H1 (cell line): Measurements from ENCODE around the gene CNRIP1. TPM values are rescaled to one million over a fixed set of nuclear protein-coding genes. Genes with fewer than 3 reads are reported as not detected.

ENCODE experiments used
- CTCF ChIA-PET: fragments of 300-600 bp; sonication (Branson Sonifier 250); formaldehyde crosslinking; loops from one replicate; lab custom pipeline; 2021; ENCODE audit not compliant: partially characterized antibody; lab: Charles Lee
- POLR2A ChIA-PET: fragments of 300-600 bp; sonication (Branson Sonifier 250); formaldehyde crosslinking; loops from one replicate; lab custom pipeline; 2021; ENCODE audit warnings: inconsistent platforms; ENCODE audit not compliant: partially characterized antibody; lab: Charles Lee
- DNase-seq, 2 experiments: peaks; one replicate each; pipeline versions ENCODE4 v3.0.0 to v3.0.0-alpha.2; 2010 to 2022; ENCODE audit warnings: low spot score in 2 of 2, low read depth in 1 of 2, mixed read lengths in 1 of 2
- FAIRE-seq: peaks from 2 replicates; lab custom pipeline; 2011; peaks lifted over from hg19 to GRCh38; lab: Jason Lieb, UNC
- H2AFZ ChIP-seq: 2 replicates; pipeline ENCODE4 v1.8.1; 2012; ENCODE audit warnings: low read length, inconsistent platforms
- H2AK5ac ChIP-seq: 2 replicates; pipeline ENCODE4 v1.6.1; 2013; ENCODE audit warnings: low read depth, low read length
- H2BK120ac ChIP-seq: replicated peaks from 2 replicates; pipeline ENCODE3; 2013; ENCODE audit warnings: low read depth, low read length, inconsistent platforms
- H2BK12ac ChIP-seq: 2 replicates; pipeline ENCODE4 v1.6.1; 2013; ENCODE audit warnings: low read depth, low read length
- H2BK15ac ChIP-seq: 2 replicates; pipeline ENCODE4 v1.6.1; 2013; ENCODE audit warnings: low read length
- H2BK20ac ChIP-seq: 2 replicates; pipeline ENCODE4 v1.6.1; 2013; ENCODE audit warnings: low read length
- H2BK5ac ChIP-seq: 2 replicates; pipeline ENCODE4 v1.6.1; 2013; ENCODE audit warnings: low read depth, low read length
- H3K14ac ChIP-seq: 2 replicates; pipeline ENCODE4 v1.6.1; 2013; ENCODE audit warnings: inconsistent platforms; ENCODE audit not compliant: insufficient read length
- H3K18ac ChIP-seq: 2 replicates; pipeline ENCODE4 v1.6.1; 2013; ENCODE audit warnings: low read length; ENCODE audit errors: extremely low read depth
- H3K23ac ChIP-seq: 2 replicates; pipeline ENCODE4 v1.6.1; 2013; ENCODE audit warnings: inconsistent platforms; ENCODE audit not compliant: insufficient read length
- H3K23me2 ChIP-seq: 2 replicates; pipeline ENCODE4 v1.6.1; 2013; ENCODE audit warnings: low read depth, low read length
- H3K27ac ChIP-seq: 2 replicates; pipeline ENCODE4 v1.6.1; 2011; ENCODE audit warnings: low read depth, low read length, inconsistent platforms
- H3K27me3 ChIP-seq, 4 experiments: replicated peaks in 1 of 4; 1 replicate in 1 of 4; 2 replicates in 3 of 4; pipeline versions ENCODE4 v1.6.1 to v1.8.1; 2011 to 2013; ENCODE audit warnings: low read length in 3 of 4, mild to moderate bottlenecking in 3 of 4, inconsistent platforms in 2 of 4, mixed read lengths in 2 of 4, moderate library complexity in 1 of 4; ENCODE audit not compliant: control insufficient read depth in 3 of 4, insufficient read depth in 3 of 4; ENCODE audit errors: extremely low read depth in 1 of 4
- H3K36me3 ChIP-seq, 4 experiments: 2 replicates each; pipeline versions ENCODE4 v1.6.1 to v1.8.1; 2011 to 2013; ENCODE audit warnings: mild to moderate bottlenecking in 4 of 4, low read length in 3 of 4, moderate library complexity in 2 of 4, control low read depth in 1 of 4, inconsistent platforms in 1 of 4; ENCODE audit not compliant: insufficient read depth in 4 of 4, control insufficient read depth in 2 of 4
- H3K4ac ChIP-seq: replicated peaks from 2 replicates; pipeline ENCODE3; 2013; ENCODE audit warnings: low read length, low read depth, mixed read lengths, inconsistent platforms; ENCODE audit not compliant: insufficient read length
- H3K4me1 ChIP-seq, 4 experiments: replicated peaks in 1 of 4; 1 replicate in 1 of 4; 2 replicates in 3 of 4; pipeline versions ENCODE4 v1.6.1 to v1.8.1; 2011 to 2013; ENCODE audit warnings: low read length in 3 of 4, inconsistent platforms in 2 of 4, mixed read lengths in 1 of 4; ENCODE audit not compliant: insufficient read depth in 4 of 4, control insufficient read depth in 3 of 4
- H3K4me2 ChIP-seq, 2 experiments: 2 replicates each; pipeline versions ENCODE4 v1.6.1 to v1.8.1; 2011 to 2013; ENCODE audit warnings: low read depth in 2 of 2, low read length in 2 of 2, control low read depth in 1 of 2, inconsistent platforms in 1 of 2, mild to moderate bottlenecking in 1 of 2; ENCODE audit not compliant: insufficient read depth in 1 of 2
- H3K4me3 ChIP-seq, 4 experiments: fragments of 200-600, 300-600 bp in 1 of 4; sonication (generic), shearing (Covaris generic), sonication (Bioruptor Twin) in 1 of 4; 2 replicates each; pipeline versions ENCODE4 v1.5.1 to v1.8.1; 2011 to 2016; ENCODE audit warnings: low read length in 4 of 4, low read depth in 3 of 4, control low read depth in 2 of 4, inconsistent platforms in 2 of 4, mild to moderate bottlenecking in 2 of 4, mixed read lengths in 1 of 4, moderate library complexity in 1 of 4; ENCODE audit not compliant: insufficient read depth in 2 of 4; ENCODE audit errors: extremely low read depth in 1 of 4
- H3K56ac ChIP-seq: replicated peaks from 2 replicates; pipeline ENCODE3; 2013; ENCODE audit warnings: low read depth, mild to moderate bottlenecking, mixed read lengths, low read length, inconsistent platforms; ENCODE audit not compliant: insufficient read length
- H3K79me1 ChIP-seq: 2 replicates; pipeline ENCODE4 v1.6.1; 2013; ENCODE audit warnings: low read depth, low read length, control low read depth
- H3K79me2 ChIP-seq, 2 experiments: 2 replicates each; pipeline versions ENCODE4 v1.6.1 to v1.8.1; 2012 to 2013; ENCODE audit warnings: low read length in 2 of 2, mild to moderate bottlenecking in 2 of 2, inconsistent platforms in 1 of 2; ENCODE audit not compliant: insufficient read depth in 2 of 2, control insufficient read depth in 1 of 2
- H3K9ac ChIP-seq, 4 experiments: replicated peaks in 1 of 4; 1 replicate in 1 of 4; 2 replicates in 3 of 4; pipeline versions ENCODE4 v1.6.1 to v1.8.1; 2011 to 2013; ENCODE audit warnings: low read depth in 3 of 4, low read length in 3 of 4, control low read depth in 2 of 4, mild to moderate bottlenecking in 2 of 4, moderate library complexity in 2 of 4, inconsistent platforms in 1 of 4; ENCODE audit errors: extremely low read depth in 1 of 4
- H3K9me3 ChIP-seq, 2 experiments: 2 replicates each; pipeline versions ENCODE4 v1.6.1 to v1.8.1; 2012 to 2013; ENCODE audit warnings: mild to moderate bottlenecking in 2 of 2, moderate library complexity in 2 of 2, control low read depth in 1 of 2, inconsistent platforms in 1 of 2, low read depth in 1 of 2, low read length in 1 of 2, mixed read lengths in 1 of 2; ENCODE audit not compliant: insufficient read depth in 2 of 2
- H4K20me1 ChIP-seq, 2 experiments: replicated peaks in 1 of 2; 2 replicates each; pipeline versions ENCODE3 to v1.8.1; 2011 to 2013; ENCODE audit warnings: inconsistent platforms in 2 of 2, low read length in 2 of 2, mild to moderate bottlenecking in 1 of 2; ENCODE audit not compliant: insufficient read depth in 2 of 2, control insufficient read depth in 1 of 2
- H4K5ac ChIP-seq: 2 replicates; pipeline ENCODE4 v1.6.1; 2013; ENCODE audit warnings: low read length, low read depth, mixed read lengths, inconsistent platforms; ENCODE audit not compliant: insufficient read length
- H4K8ac ChIP-seq: 2 replicates; pipeline ENCODE4 v1.8.0; 2013; ENCODE audit warnings: mild to moderate bottlenecking, moderate library complexity, low read length, inconsistent platforms; ENCODE audit not compliant: insufficient read depth; ENCODE audit errors: extremely low read depth
- H4K91ac ChIP-seq: replicated peaks from 2 replicates; pipeline ENCODE3; 2013; ENCODE audit warnings: low read length, mixed read lengths, inconsistent platforms; ENCODE audit not compliant: insufficient read length
- CBX8 ChIP-seq: fragments of 300-800, 300-1000 bp; sonication (generic); IDR thresholded peaks from 2 replicates; pipeline ENCODE4 v1.7.1; 2016; ENCODE audit warnings: low read depth, low read length, borderline replicate concordance
- CTBP2 ChIP-seq: IDR thresholded peaks from 2 replicates; pipeline ENCODE4 v1.7.0; 2011; ENCODE audit warnings: borderline replicate concordance, mild to moderate bottlenecking, moderate library complexity, mixed read lengths, low read length; ENCODE audit not compliant: insufficient read depth, insufficient read length
- EP300 ChIP-seq, 2 experiments: IDR thresholded peaks; 1 replicate in 1 of 2; 2 replicates in 1 of 2; pipeline ENCODE4 v1.6.1; 2011 to 2012; ENCODE audit warnings: low read depth in 2 of 2, low read length in 2 of 2, mild to moderate bottlenecking in 2 of 2, borderline replicate concordance in 1 of 2, inconsistent platforms in 1 of 2, moderate library complexity in 1 of 2
- FOSL1 ChIP-seq: IDR thresholded peaks from 2 replicates; pipeline ENCODE4 v1.6.1; 2011; ENCODE audit warnings: mild to moderate bottlenecking, low read depth, low read length, moderate library complexity; ENCODE audit not compliant: insufficient read depth
- GTF2F1 ChIP-seq: IDR thresholded peaks from 2 replicates; pipeline ENCODE4 v1.6.1; 2012; ENCODE audit warnings: low read depth, low read length, improper control_type of control experiment, borderline replicate concordance
- HDAC6 ChIP-seq: IDR thresholded peaks from one replicate; pipeline ENCODE4 v1.7.1; 2012; ENCODE audit warnings: low read depth, mild to moderate bottlenecking, inconsistent platforms, low read length, moderate library complexity
- RAD21 ChIP-seq, 2 experiments: IDR thresholded peaks in 1 of 2; conservative IDR thresholded peaks in 1 of 2; 2 replicates each; pipeline ENCODE4 v1.6.1; 2011; ENCODE audit warnings: low read depth in 2 of 2, low read length in 2 of 2, improper control_type of control experiment in 1 of 2, inconsistent platforms in 1 of 2, mild to moderate bottlenecking in 1 of 2, moderate library complexity in 1 of 2
- RBBP5 ChIP-seq: IDR thresholded peaks from 2 replicates; pipeline ENCODE4 v1.7.1; 2012; ENCODE audit warnings: low read depth, mild to moderate bottlenecking, inconsistent platforms, low read length, moderate library complexity, borderline replicate concordance
- RNF2 ChIP-seq: fragments of 200-900, 300-1000 bp; sonication (generic); IDR thresholded peaks from 2 replicates; pipeline ENCODE4 v1.7.1; 2016; ENCODE audit warnings: borderline replicate concordance, low read depth, mild to moderate bottlenecking, antibody characterized with exemption, low read length; ENCODE audit not compliant: poor library complexity, severe bottlenecking; ENCODE audit errors: missing control alignments
- SUZ12 ChIP-seq: fragments of 200-600 bp; sonication (generic); IDR thresholded peaks from 2 replicates; pipeline ENCODE4 v1.6.1; 2012; ENCODE audit warnings: mild to moderate bottlenecking, inconsistent platforms, low read length, moderate library complexity, mixed read lengths
- TEAD4 ChIP-seq: IDR thresholded peaks from 2 replicates; pipeline ENCODE4 v1.6.1; 2012; ENCODE audit warnings: low read depth, low read length, inconsistent platforms, mixed read lengths
- WGBS, 2 experiments: shearing (Covaris generic) in 1 of 2; methylation state at CpG; one replicate each; pipeline versions ENCODE4 v1.1.6 to v1.1.7; 2013 to 2015; ENCODE audit warnings: low lambda C conversion rate in 2 of 2, mixed read lengths in 2 of 2, inconsistent platforms in 1 of 2, low coverage in 1 of 2, missing lambda C conversion rate in 1 of 2; ENCODE audit not compliant: insufficient replicate concordance in 2 of 2, insufficient coverage in 1 of 2, insufficient read length in 1 of 2; ENCODE audit errors: extremely low coverage in 1 of 2, missing lambda C conversion rate in 1 of 2; 5-methylcytosine and 5-hydroxymethylcytosine counted together
- polyA plus RNA-seq, 7 experiments: library from polyadenylated mRNA; depleted of rRNA in 3 of 7; stranded (reverse) in 5 of 7; unstranded in 2 of 7; fragments of >200 nt in 5 of 7; fragments of 200-250 nt in 2 of 7; gene quantifications; 1 replicate in 5 of 7; 2 replicates in 1 of 7; 4 replicates in 1 of 7; pipeline versions ENCODE4 v1.2.1 to v1.2.3, GENCODE V29; 2011 to 2013; ENCODE audit warnings: missing spikeins in 2 of 7, mixed read lengths in 2 of 7
- total RNA-seq: library from RNA; stranded (reverse); fragmentation: NEBNext Ultra II Directional; extraction: Animal tissue kit (Norgen Biotek cat#: 25700); gene quantifications from 2 replicates; pipeline ENCODE4 v1.2.1, GENCODE V29; 2021
- TF ChIP-seq, protein P1 (sequence below): IDR thresholded peaks from 2 replicates; pipeline ENCODE4 v1.6.1; 2012; ENCODE audit warnings: inconsistent platforms

CNRIP1 gene
- total and polyA plus RNA-seq, 2 of the 8 experiments (the other 6 are each of a cell fraction or from before 2014, with no cell fraction given) = 4.6 to 7.0 TPM

DNA sequence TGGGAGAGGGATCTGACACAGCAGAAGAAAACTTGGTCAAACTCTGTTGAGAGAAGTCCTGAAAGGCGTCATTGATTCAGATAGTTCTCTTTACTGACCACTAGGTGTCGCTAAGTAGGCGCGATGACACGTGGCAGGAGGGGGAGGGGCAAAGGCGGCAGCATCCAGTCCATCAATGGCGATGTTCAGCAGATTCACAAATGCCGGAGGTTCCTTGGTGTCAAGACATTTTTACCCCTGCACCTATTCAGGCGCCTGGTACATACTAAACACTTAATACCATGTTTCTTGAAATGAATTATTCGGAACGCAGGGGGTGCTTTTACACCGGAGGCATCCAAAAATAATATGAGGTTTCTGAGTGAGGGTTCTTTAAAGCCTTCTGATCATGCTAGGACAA is 42.3 kb upstream of the CNRIP1 start:
- Histone ChIP-seq H3K14ac (no peak overlapping the region), H3K9me3 (no peaks in the 10 kb centered on the region), H3K23me2 (no peaks in the 10 kb centered on the region), H2BK15ac (no peak overlapping the region), H4K8ac (no peak overlapping the region), H3K4ac (no peak overlapping the region), H3K36me3 (no peaks in the 10 kb centered on the region), H3K23ac (no peak overlapping the region), H3K4me3 (no peak overlapping the region), H2BK5ac (no peak overlapping the region), H2BK120ac (no peak overlapping the region), H3K18ac (no peak overlapping the region), H4K91ac (no peak overlapping the region), H4K5ac (no peak overlapping the region), H2BK12ac (no peak overlapping the region), H3K56ac (no peak overlapping the region), H2BK20ac (no peak overlapping the region), H3K79me2 (no peaks in the 10 kb centered on the region), H4K20me1 (no peaks in the 10 kb centered on the region), H3K27ac (no peak overlapping the region), H3K27me3 (peaks cover 0 to 7% (median 3%) of the 10 kb centered on the region in 4 experiments; a peak in 3 of 7 replicates), H3K79me1 (no peaks in the 10 kb centered on the region), H3K4me2 (no peak overlapping the region), H3K9ac (no peak overlapping the region), H2AK5ac (no peak overlapping the region), H3K4me1 (no peaks in the 10 kb centered on the region; a peak in 1 of 7 replicates), H2AFZ (peak overlapping the region; percentile 30; the same call in 1 of the 2 replicates)
- ChIA-PET CTCF (interaction anchor here (0.7 to 3.2 kb wide), 8 partner anchors 17 to 87 kb away, joined by 3 to 36 read pairs (median 3); no protein-coding TSS in a partner anchor), POLR2A (no interaction called here)
- peak; percentile 38 to 76 for DNase-seq
- 31% methylated on average over 12 of the region's 12 CpGs; no CpG with 5 or more reads in 1 of the 2 experiments for WGBS, 2 experiments
- FAIRE-seq = peak; percentile 89
- TF ChIP-seq RAD21 (IDR thresholded peaks at IDR 0.05 in 1 of 2, conservative IDR thresholded peaks at IDR 0.05 in 1 of 2; ENCODE audit: low read depth in 2 of 2, low read length in 2 of 2) (peak; percentile 76 to 82), GTF2F1 (no peak), RBBP5 (no peak), CTBP2 (no peak), HDAC6 (no peak), RNF2 (no peak), FOSL1 (no peak), TEAD4 (peak; percentile 63), EP300 (IDR thresholded peaks at IDR 0.05; ENCODE audit: borderline replicate concordance in 1 of 2, low read depth in 2 of 2, low read length in 2 of 2) (peak in 1 of 2 experiments; percentile 52; a peak in 1 of 3 replicates), CBX8 (no peak), SUZ12 (no peak)
- TF ChIP-seq, protein P1, sequence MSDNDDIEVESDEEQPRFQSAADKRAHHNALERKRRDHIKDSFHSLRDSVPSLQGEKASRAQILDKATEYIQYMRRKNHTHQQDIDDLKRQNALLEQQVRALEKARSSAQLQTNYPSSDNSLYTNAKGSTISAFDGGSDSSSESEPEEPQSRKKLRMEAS = peak; percentile 100
